RWPE2 (cell line): Measurements from ENCODE around the gene ARHGAP4.

Source experiments
- ATAC-seq: fragments of 200-7000 bp; cut with Tn5 transposase; 3 replicates; pipeline ENCODE4 v1.9.1; 2021; ENCODE audit warnings: low read depth
- DNase-seq: peaks from one replicate; pipeline ENCODE4 v3.0.0-alpha.2; 2020; ENCODE audit warnings: low spot score
- H3K27ac ChIP-seq: fragments of 450-650 bp; 2 replicates; pipeline ENCODE4 v1.5.1; 2017; ENCODE audit warnings: mild to moderate bottlenecking; ENCODE audit not compliant: poor library complexity, severe bottlenecking
- H3K27me3 ChIP-seq: fragments of 250-450 bp; sonication (Bioruptor Pico); 2 replicates; pipeline ENCODE4 v1.5.1; 2021; ENCODE audit warnings: mild to moderate bottlenecking, moderate library complexity; ENCODE audit not compliant: insufficient read depth, poor library complexity, severe bottlenecking
- H3K36me3 ChIP-seq: fragments of 250-450 bp; sonication (Bioruptor Pico); 2 replicates; pipeline ENCODE4 v1.5.1; 2020; ENCODE audit warnings: low read depth, mild to moderate bottlenecking, moderate library complexity
- H3K4me1 ChIP-seq: fragments of 250-450 bp; sonication (Bioruptor Pico); 2 replicates; pipeline ENCODE4 v1.5.1; 2021; ENCODE audit warnings: mild to moderate bottlenecking, moderate library complexity; ENCODE audit not compliant: insufficient read depth, poor library complexity, severe bottlenecking
- H3K4me3 ChIP-seq: fragments of 250-450 bp; sonication (Bioruptor Pico); 2 replicates; pipeline ENCODE4 v1.5.1; 2021; ENCODE audit warnings: mild to moderate bottlenecking, moderate library complexity; ENCODE audit not compliant: severe bottlenecking
- H3K9me3 ChIP-seq: fragments of 250-450 bp; sonication (Bioruptor Pico); 2 replicates; pipeline ENCODE4 v1.5.1; 2021; ENCODE audit warnings: mild to moderate bottlenecking, moderate library complexity; ENCODE audit not compliant: severe bottlenecking
- TF ChIP-seq, protein P1 (sequence below): fragments of 450-650 bp; IDR thresholded peaks from one replicate; pipeline ENCODE4 v1.5.1; 2017; ENCODE audit warnings: mild to moderate bottlenecking, moderate library complexity; ENCODE audit not compliant: poor library complexity, severe bottlenecking

ARHGAP4 gene

GRCh38 chrX:153945956-153946943 lies 20.2 kb upstream of the ARHGAP4 start:
- Histone ChIP-seq H3K4me1 (no peaks in the 10 kb centered on the region), H3K27me3 (no peaks in the 10 kb centered on the region), H3K36me3 (peaks cover 25% of the 10 kb centered on the region), H3K9me3 (no peaks in the 10 kb centered on the region), H3K4me3 (no peak overlapping the region), H3K27ac (no peak overlapping the region)
- TF ChIP-seq, protein P1, sequence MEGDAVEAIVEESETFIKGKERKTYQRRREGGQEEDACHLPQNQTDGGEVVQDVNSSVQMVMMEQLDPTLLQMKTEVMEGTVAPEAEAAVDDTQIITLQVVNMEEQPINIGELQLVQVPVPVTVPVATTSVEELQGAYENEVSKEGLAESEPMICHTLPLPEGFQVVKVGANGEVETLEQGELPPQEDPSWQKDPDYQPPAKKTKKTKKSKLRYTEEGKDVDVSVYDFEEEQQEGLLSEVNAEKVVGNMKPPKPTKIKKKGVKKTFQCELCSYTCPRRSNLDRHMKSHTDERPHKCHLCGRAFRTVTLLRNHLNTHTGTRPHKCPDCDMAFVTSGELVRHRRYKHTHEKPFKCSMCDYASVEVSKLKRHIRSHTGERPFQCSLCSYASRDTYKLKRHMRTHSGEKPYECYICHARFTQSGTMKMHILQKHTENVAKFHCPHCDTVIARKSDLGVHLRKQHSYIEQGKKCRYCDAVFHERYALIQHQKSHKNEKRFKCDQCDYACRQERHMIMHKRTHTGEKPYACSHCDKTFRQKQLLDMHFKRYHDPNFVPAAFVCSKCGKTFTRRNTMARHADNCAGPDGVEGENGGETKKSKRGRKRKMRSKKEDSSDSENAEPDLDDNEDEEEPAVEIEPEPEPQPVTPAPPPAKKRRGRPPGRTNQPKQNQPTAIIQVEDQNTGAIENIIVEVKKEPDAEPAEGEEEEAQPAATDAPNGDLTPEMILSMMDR = no peak
- no peak for DNase-seq
- no peak; the same call in 2 of the 3 replicates for ATAC-seq

- H3K27ac ChIP-seq = no peak overlapping the region
- H3K36me3 ChIP-seq = peaks cover 11% of the 10 kb centered on the region
- no peaks in the 10 kb centered on the region for H3K27me3 ChIP-seq
- no peak overlapping the region for H3K4me3 ChIP-seq
- no peak for DNase-seq
- no peaks in the 10 kb centered on the region for H3K4me1 ChIP-seq
- H3K9me3 ChIP-seq = no peaks in the 10 kb centered on the region
- no peak for ATAC-seq
- TF ChIP-seq, protein P1 = no peak
These were observed 18.7 kb upstream of the ARHGAP4 start for GRCh38 chrX:153944800-153945150.

GRCh38 chrX:153944140-153944799 lies 18.2 kb upstream of the ARHGAP4 start, which contains the start of gene RENBP:
TSS of gene RENBP (minus strand) at chrX:153944643. CDS start at chrX:153944610, 33 bp downstream.
- H3K9me3 ChIP-seq = no peaks in the 10 kb centered on the region
- H3K36me3 ChIP-seq = peaks cover 6% of the 10 kb centered on the region; the same call in 1 of the 2 replicates
- no peaks in the 10 kb centered on the region for H3K27me3 ChIP-seq
- DNase-seq (no peak), ATAC-seq (no peak)
- H3K4me1 ChIP-seq = no peaks in the 10 kb centered on the region
- TF ChIP-seq, protein P1 = no peak
- no peak within 1 kb of the TSS for H3K4me3 ChIP-seq
- no peak within 1 kb of the TSS for H3K27ac ChIP-seq

- H3K27me3 ChIP-seq = no peaks in the 10 kb centered on the region
- no peak overlapping the region for H3K4me3 ChIP-seq
- H3K9me3 ChIP-seq = no peaks in the 10 kb centered on the region
- DNase-seq (no peak), ATAC-seq (no peak)
- H3K27ac ChIP-seq = no peak overlapping the region
- no peaks in the 10 kb centered on the region for H3K4me1 ChIP-seq
- no peaks in the 10 kb centered on the region for H3K36me3 ChIP-seq
- TF ChIP-seq, protein P1 = no peak
These were observed 15.5 kb upstream of the ARHGAP4 start for GRCh38 chrX:153941336-153942252.
